ENCODE data around the gene SMTNL2. TPM values are rescaled to one million over a fixed set of nuclear protein-coding genes. Genes with fewer than 3 reads are reported as not detected.

The SMTNL2 gene
- total RNA-seq, 1 experiment from 2014 or later = 2.7 TPM

- no peak for TF ChIP-seq AR (CRISPR knock-in tag; IDR thresholded peaks at IDR 0.05)
- TF ChIP-seq ZNF281 (CRISPR knock-in tag; IDR thresholded peaks at IDR 0.05) = no peak
- TF ChIP-seq FOXP1 (CRISPR knock-in tag; IDR thresholded peaks at IDR 0.05; ENCODE audit: borderline replicate concordance) = no peak
- TF ChIP-seq PRDM15 (CRISPR knock-in tag; IDR thresholded peaks at IDR 0.05) = no peak
- no peak for TF ChIP-seq ETV6 (CRISPR knock-in tag; IDR thresholded peaks at IDR 0.05)
- no peak for TF ChIP-seq USF2 (CRISPR knock-in tag; IDR thresholded peaks at IDR 0.05)
- TF ChIP-seq ATF3 (CRISPR knock-in tag; conservative IDR thresholded peaks at IDR 0.05) = no peak
- no peak for TF ChIP-seq IRF1 (CRISPR knock-in tag; IDR thresholded peaks at IDR 0.05)
- no peak for TF ChIP-seq CREB1 (CRISPR knock-in tag; IDR thresholded peaks at IDR 0.05)
- no peak for TF ChIP-seq HMGXB4 (CRISPR knock-in tag; IDR thresholded peaks at IDR 0.05)
- no peak for TF ChIP-seq MXD4 (CRISPR knock-in tag; IDR thresholded peaks at IDR 0.05; ENCODE audit: borderline replicate concordance)
- TF ChIP-seq NR1H2 (CRISPR knock-in tag; IDR thresholded peaks at IDR 0.05) = no peak
- TF ChIP-seq NR3C1 (CRISPR knock-in tag; conservative IDR thresholded peaks at IDR 0.05; ENCODE audit: low read depth) = no peak
- no peak for TF ChIP-seq TP53 (CRISPR knock-in tag; IDR thresholded peaks at IDR 0.05)
- no peak for TF ChIP-seq MAX (CRISPR knock-in tag; IDR thresholded peaks at IDR 0.05)
Observed at GRCh38 chr17:4539576-4540223, 44.6 kb upstream of the SMTNL2 start (continued).

Measured in WTC11 (cell line).